Measurements from ENCODE around the gene CHAMP1.

The CHAMP1 gene

DNA sequence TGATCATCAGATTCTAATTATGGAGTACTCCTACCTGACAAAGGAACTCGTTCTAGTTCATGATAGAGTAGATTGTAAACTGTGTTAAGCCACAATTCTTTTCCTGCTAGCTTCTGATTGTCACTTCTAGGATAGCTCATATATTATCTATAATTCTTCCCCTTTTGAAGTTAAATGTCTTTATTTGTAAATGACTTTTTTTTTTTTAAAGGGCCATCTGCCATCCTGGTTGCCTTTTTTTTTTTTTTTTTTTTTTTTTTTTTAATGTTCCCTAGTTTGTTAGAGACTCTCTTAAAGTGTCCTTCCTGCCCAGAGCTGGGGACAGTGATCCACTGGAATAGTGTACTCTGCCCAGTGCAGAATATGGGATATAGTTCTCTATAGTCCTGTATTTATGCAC is 4.3 kb downstream of the CHAMP1 start:
- no peak overlapping the region for H3K27ac ChIP-seq
- H3K27me3 ChIP-seq = no peaks in the 10 kb centered on the region
- intact Hi-C loops (cut with DNase I; ENCODE audit: low total_unique reads) = no loop called here
- H3K36me3 ChIP-seq = peaks cover 26 to 29% (median 27%) of the 10 kb centered on the region in 3 donors
- TF ChIP-seq, protein P1, sequence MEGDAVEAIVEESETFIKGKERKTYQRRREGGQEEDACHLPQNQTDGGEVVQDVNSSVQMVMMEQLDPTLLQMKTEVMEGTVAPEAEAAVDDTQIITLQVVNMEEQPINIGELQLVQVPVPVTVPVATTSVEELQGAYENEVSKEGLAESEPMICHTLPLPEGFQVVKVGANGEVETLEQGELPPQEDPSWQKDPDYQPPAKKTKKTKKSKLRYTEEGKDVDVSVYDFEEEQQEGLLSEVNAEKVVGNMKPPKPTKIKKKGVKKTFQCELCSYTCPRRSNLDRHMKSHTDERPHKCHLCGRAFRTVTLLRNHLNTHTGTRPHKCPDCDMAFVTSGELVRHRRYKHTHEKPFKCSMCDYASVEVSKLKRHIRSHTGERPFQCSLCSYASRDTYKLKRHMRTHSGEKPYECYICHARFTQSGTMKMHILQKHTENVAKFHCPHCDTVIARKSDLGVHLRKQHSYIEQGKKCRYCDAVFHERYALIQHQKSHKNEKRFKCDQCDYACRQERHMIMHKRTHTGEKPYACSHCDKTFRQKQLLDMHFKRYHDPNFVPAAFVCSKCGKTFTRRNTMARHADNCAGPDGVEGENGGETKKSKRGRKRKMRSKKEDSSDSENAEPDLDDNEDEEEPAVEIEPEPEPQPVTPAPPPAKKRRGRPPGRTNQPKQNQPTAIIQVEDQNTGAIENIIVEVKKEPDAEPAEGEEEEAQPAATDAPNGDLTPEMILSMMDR (IDR thresholded peaks at IDR 0.05) = no peak
- H3K9me3 ChIP-seq = no peaks in the 10 kb centered on the region
- H3K4me3 ChIP-seq = no peak overlapping the region
- no peak for DNase-seq
- peaks cover 0 to 56% (median 39%) of the 10 kb centered on the region in 4 donors for H3K4me1 ChIP-seq

DNA sequence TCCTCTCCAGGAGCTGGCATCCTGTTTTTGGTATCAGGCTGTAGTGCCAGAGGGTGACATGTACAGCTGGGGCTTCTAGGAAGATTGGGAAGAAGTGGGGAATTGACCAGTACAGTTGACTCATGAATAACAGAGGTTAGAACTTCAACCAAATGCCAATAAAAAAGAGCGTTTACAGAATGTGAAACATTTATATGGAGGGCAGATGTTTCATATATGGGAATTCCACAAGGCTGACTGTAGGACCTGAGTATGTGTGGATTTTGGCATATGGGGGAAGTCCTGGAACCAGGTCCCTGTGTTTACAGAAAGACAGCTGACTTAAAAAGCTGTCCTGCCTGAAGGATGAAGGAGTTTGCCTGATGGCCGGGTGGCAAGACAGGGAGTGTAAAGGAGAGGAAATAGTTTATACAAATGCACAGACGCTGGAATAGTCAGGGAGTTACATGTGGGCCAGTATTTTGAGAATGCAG is 5.2 kb downstream of the CHAMP1 start:
- peaks cover 0 to 54% (median 39%) of the 10 kb centered on the region in 4 donors for H3K4me1 ChIP-seq
- intact Hi-C loops (cut with DNase I; ENCODE audit: low total_unique reads) = no loop called here
- H3K27me3 ChIP-seq = no peaks in the 10 kb centered on the region
- TF ChIP-seq, protein P1 (IDR thresholded peaks at IDR 0.05) = no peak
- H3K9me3 ChIP-seq = no peaks in the 10 kb centered on the region
- H3K36me3 ChIP-seq = peaks cover 34 to 37% (median 36%) of the 10 kb centered on the region in 3 donors
- no peak overlapping the region for H3K27ac ChIP-seq
- no peak for DNase-seq
- no peak overlapping the region for H3K4me3 ChIP-seq

DNA sequence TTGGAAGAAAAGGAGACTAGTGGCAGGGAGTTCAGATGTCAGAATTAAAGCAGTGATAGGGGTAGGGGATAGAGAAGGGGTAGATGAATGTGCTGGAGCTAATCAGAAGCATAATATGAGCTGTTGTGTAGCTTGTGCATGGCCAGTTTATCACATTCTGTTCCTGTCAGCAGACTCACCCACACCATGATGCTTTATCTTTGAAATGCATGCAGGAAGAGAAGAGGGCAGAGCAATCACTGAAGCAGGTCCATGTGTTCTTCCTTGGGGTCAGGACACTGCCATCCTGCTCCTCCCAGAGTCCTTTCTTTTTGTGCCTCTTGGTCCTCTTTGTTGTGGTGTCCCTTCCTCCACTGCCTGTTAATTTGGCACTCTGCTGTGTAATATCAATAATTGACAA is 5.8 kb downstream of the CHAMP1 start:
- Histone ChIP-seq H3K36me3 (peaks cover 40 to 43% (median 42%) of the 10 kb centered on the region in 3 donors), H3K4me1 (peaks cover 0 to 52% (median 38%) of the 10 kb centered on the region in 4 donors), H3K27me3 (no peaks in the 10 kb centered on the region), H3K27ac (no peak overlapping the region), H3K9me3 (no peaks in the 10 kb centered on the region), H3K4me3 (no peak overlapping the region)
- TF ChIP-seq, protein P1 (IDR thresholded peaks at IDR 0.05) = no peak
- no peak for DNase-seq
- intact Hi-C loops (cut with DNase I; ENCODE audit: low total_unique reads) = no loop called here

DNA sequence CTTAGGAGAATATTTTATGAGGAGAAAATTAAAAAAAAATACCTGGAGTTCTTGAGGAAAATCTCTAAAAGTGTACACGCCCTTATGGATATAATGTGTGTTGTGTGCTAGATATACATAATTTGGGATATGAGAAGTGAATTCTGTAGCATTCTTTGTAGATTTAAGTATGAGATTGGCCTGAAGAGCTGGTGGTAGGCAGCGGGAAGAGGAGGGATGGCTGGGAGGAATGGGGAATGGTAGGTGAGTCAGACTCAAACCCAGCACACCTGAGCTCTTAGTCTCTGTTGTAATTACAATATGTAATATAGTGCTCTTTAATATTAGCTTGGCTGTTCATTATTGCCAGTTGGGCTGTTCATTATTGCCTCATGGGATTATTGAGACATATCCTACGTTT is 7.0 kb downstream of the CHAMP1 start:
- Histone ChIP-seq H3K4me3 (no peak overlapping the region), H3K9me3 (no peaks in the 10 kb centered on the region), H3K27me3 (no peaks in the 10 kb centered on the region), H3K27ac (no peak overlapping the region), H3K4me1 (peaks cover 0 to 40% (median 28%) of the 10 kb centered on the region in 4 donors), H3K36me3 (peaks cover 50 to 51% (median 50%) of the 10 kb centered on the region in 3 donors)
- TF ChIP-seq, protein P1 (IDR thresholded peaks at IDR 0.05) = no peak
- DNase-seq = no peak
- intact Hi-C loops (cut with DNase I; ENCODE audit: low total_unique reads) = no loop called here

DNA sequence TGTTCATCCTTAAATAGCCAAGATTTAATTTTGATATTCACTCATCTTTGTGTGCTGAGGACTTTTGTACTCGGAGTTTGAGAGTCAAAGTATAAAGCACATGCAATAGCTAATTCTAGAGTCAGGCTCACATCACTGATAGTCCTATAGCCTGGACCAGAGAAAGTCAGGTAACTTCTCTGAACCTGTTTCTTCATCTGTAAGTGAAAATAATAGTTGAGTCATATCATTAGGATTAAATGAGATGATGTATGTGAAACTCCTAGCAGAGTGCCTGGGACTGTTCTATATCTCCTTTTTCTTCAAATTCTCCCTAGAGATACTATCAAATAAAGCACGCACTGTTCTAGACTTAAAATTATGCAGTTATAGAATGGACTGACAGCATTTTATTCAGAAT is 9.0 kb downstream of the CHAMP1 start:
- H3K27ac ChIP-seq = no peak overlapping the region
- H3K4me3 ChIP-seq = no peak overlapping the region
- H3K36me3 ChIP-seq = peaks cover 50 to 58% (median 55%) of the 10 kb centered on the region in 3 donors
- no peaks in the 10 kb centered on the region for H3K27me3 ChIP-seq
- TF ChIP-seq, protein P1 (IDR thresholded peaks at IDR 0.05) = no peak
- H3K9me3 ChIP-seq = no peaks in the 10 kb centered on the region
- intact Hi-C loops (cut with DNase I; ENCODE audit: low total_unique reads) = no loop called here
- DNase-seq = no peak
- H3K4me1 ChIP-seq = peaks cover 0 to 19% (median 13%) of the 10 kb centered on the region in 4 donors

DNA sequence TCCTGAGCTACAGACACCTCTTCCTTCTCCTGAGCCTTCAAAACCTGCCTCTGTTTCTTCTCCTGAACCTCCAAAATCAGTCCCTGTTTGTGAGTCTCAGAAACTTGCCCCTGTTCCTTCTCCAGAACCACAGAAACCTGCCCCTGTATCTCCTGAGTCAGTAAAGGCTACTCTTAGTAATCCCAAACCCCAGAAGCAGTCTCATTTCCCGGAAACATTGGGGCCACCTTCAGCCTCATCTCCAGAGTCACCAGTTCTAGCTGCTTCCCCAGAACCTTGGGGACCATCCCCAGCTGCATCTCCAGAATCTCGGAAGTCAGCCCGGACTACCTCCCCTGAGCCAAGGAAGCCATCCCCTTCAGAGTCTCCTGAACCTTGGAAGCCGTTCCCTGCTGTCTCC is 10.0 kb downstream of the CHAMP1 start:
- Histone ChIP-seq H3K36me3 (peaks cover 50 to 66% (median 55%) of the 10 kb centered on the region in 3 donors), H3K27ac (no peak overlapping the region), H3K4me3 (no peak overlapping the region), H3K27me3 (no peaks in the 10 kb centered on the region), H3K4me1 (peaks cover 0 to 11% (median 8%) of the 10 kb centered on the region in 4 donors), H3K9me3 (no peaks in the 10 kb centered on the region)
- intact Hi-C loops (cut with DNase I; ENCODE audit: low total_unique reads) = no loop called here
- DNase-seq = no peak
- TF ChIP-seq, protein P1 (IDR thresholded peaks at IDR 0.05) = no peak
